HG02759 (cell line): Measurements from ENCODE around the gene ERCC6L.
"Not testable (repeated sequence)": the region's sequence is repeated elsewhere in the genome, so short reads cannot be mapped to it uniquely, and the experiment has no call there.

ENCODE experiments used
- ATAC-seq: cut with Tn5 transposase; IDR thresholded peaks from one replicate; pipeline ENCODE4 v1.9.1; 2021; ENCODE audit warnings: mild to moderate bottlenecking, moderate library complexity; ENCODE audit not compliant: unreplicated experiment

The ERCC6L gene

DNA sequence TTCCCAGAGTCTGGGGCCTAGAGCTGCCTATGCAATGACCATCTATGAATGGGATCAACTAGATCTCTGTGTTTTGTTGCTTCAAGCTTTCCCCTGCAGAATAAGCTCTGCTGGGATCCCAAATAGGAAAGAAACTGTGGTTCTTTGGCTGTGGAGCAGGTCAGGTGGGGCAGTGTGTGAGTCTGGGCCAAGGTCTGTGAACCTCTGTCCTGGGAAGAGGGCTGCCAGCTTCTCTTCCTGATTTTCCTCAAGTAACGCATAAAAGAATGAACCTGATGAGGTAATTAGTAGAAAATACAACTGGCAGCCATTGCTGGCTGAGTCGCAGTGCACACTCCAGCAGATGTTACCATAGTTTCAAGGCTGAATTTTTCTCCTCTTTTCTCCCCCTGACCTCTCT lies 61.8 kb downstream of the ERCC6L start:
- no peak for ATAC-seq

- ATAC-seq, result not testable (repeated sequence)
Measured at GRCh38 chrX:72176289-72176688, 62.5 kb downstream of the ERCC6L start.

DNA sequence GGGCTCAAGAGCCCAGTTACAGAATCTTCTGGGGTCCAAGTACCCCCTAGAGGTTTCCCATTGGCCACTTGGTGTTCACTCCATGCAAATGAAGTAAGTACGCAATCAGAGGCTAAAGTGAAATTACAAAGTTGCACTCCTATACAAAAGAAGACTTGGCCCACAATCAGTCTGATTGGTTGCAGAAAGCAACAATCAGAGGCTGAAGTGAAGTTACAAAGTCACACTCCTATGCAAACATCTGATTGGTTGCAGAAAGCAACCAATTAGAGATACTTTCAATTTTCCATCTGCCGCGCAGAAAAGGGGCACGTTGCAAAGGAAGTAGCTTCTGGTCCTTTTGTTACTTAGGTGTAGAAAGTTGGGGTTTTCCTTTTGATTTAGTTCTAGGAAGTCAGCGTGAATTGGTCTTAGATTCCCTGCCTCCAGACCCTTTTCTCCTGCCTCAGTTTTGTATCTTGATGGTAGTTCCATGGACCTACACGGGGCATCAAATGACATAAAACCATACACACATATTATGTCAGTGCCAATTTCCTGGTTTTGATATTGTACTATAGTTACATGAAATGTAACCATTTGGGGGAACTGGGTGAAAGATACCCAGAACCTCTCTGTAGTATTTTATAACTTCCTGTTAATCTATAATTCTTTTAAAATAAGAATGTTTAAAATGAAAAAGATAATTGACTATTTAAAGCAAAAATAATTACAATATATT lies 69.7 kb downstream of the ERCC6L start:
- no peak for ATAC-seq

- no peak for ATAC-seq
Measured at GRCh38 chrX:72165551-72165950, 73.3 kb downstream of the ERCC6L start.

- ATAC-seq, result no peak
Measured at GRCh38 chrX:72159769-72160168, 79.1 kb downstream of the ERCC6L start.

DNA sequence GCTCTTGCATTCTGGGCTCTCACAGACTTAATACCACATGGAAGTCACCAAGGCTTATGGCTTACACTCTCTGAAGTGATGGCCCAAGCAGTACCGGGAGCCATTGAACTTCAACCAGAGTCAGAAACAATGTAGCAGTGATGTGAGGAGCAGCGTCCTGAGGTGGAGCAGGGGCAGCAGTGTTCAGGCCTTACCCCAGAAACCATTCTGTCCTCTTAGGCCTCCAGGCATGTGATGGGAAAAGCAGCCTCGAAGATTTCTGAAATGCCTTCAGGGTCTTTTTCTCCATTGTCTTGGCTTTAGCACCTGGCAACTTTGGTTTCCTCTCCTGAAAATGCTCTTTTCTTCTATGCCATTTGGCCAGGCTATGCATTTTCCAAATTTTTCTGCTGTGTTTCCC lies 80.1 kb downstream of the ERCC6L start:
- no peak for ATAC-seq
